Middle frontal gyrus (tissue), 1 donor: ENCODE data around the gene MOCS1.

Experiments
- DNase-seq: peaks from one replicate; pipeline ENCODE4 v3.0.0-alpha.2; 2015; ENCODE audit warnings: low spot score; ENCODE audit errors: extremely low spot score

Gene MOCS1

GRCh38 chr6:39902786-39903465, 31.3 kb downstream of the MOCS1 start:
- DNase-seq, result no peak

- no peak for DNase-seq
Observed at GRCh38 chr6:39902136-39902535, 32.1 kb downstream of the MOCS1 start.

- no peak for DNase-seq
Observed at GRCh38 chr6:39901670-39902069, 32.6 kb downstream of the MOCS1 start.

- DNase-seq, result no peak
Observed at GRCh38 chr6:39901116-39901655, 33.1 kb downstream of the MOCS1 start.

GRCh38 chr6:39899554-39900295, 34.5 kb downstream of the MOCS1 start:
- no peak for DNase-seq

- DNase-seq, result no peak
Observed at GRCh38 chr6:39898625-39899024, 35.6 kb downstream of the MOCS1 start.

- no peak for DNase-seq
Observed at GRCh38 chr6:39897698-39898097, 36.6 kb downstream of the MOCS1 start.

- no peak for DNase-seq
Observed at GRCh38 chr6:39896701-39897100, 37.6 kb downstream of the MOCS1 start.

- no peak for DNase-seq
Observed at GRCh38 chr6:39893286-39893685, 41.0 kb downstream of the MOCS1 start.

GRCh38 chr6:39892490-39893129, 41.7 kb downstream of the MOCS1 start:
- DNase-seq, result peak; percentile 25

- no peak for DNase-seq
Observed at GRCh38 chr6:39891976-39892375, 42.3 kb downstream of the MOCS1 start.

GRCh38 chr6:39891353-39891752, 42.9 kb downstream of the MOCS1 start:
- no peak for DNase-seq

- DNase-seq, result no peak
Observed at GRCh38 chr6:39889229-39889628, 45.0 kb downstream of the MOCS1 start.

- peak; percentile 53 for DNase-seq
Observed at GRCh38 chr6:39887692-39888450, 46.4 kb downstream of the MOCS1 start.

GRCh38 chr6:39886871-39887270, 47.4 kb downstream of the MOCS1 start:
- DNase-seq, result no peak

- no peak for DNase-seq
Observed at GRCh38 chr6:39885691-39886090, 48.6 kb downstream of the MOCS1 start.

GRCh38 chr6:39884696-39885095, 49.6 kb downstream of the MOCS1 start:
- no peak for DNase-seq

GRCh38 chr6:39882531-39882899, 51.7 kb downstream of the MOCS1 start:
- DNase-seq, result peak; percentile 4

GRCh38 chr6:39881851-39882530, 52.3 kb downstream of the MOCS1 start:
- peak; percentile 6 for DNase-seq

- no peak for DNase-seq
Observed at GRCh38 chr6:39880594-39880993, 53.7 kb downstream of the MOCS1 start.

GRCh38 chr6:39879535-39879934, 54.7 kb downstream of the MOCS1 start:
- no peak for DNase-seq
